Skin of body (tissue), 2 donors: ENCODE data around the gene ABL2. TPM values are rescaled to one million over a fixed set of nuclear protein-coding genes. Genes with fewer than 3 reads are reported as not detected.
"Not testable (repeated sequence)": the region's sequence is repeated elsewhere in the genome, so short reads cannot be mapped to it uniquely, and the experiment has no call there.

ENCODE experiments used
- DNase-seq: peaks from one replicate; lab custom pipeline; 2025; lab: John Stamatoyannopoulos, UW
- total RNA-seq: library from RNA; depleted of rRNA; stranded (reverse); fragments of >200 nt; gene quantifications from one replicate; pipeline ENCODE4 v1.2.3, GENCODE V29; 2014

The ABL2 gene
- 16.9 TPM for total RNA-seq

DNA sequence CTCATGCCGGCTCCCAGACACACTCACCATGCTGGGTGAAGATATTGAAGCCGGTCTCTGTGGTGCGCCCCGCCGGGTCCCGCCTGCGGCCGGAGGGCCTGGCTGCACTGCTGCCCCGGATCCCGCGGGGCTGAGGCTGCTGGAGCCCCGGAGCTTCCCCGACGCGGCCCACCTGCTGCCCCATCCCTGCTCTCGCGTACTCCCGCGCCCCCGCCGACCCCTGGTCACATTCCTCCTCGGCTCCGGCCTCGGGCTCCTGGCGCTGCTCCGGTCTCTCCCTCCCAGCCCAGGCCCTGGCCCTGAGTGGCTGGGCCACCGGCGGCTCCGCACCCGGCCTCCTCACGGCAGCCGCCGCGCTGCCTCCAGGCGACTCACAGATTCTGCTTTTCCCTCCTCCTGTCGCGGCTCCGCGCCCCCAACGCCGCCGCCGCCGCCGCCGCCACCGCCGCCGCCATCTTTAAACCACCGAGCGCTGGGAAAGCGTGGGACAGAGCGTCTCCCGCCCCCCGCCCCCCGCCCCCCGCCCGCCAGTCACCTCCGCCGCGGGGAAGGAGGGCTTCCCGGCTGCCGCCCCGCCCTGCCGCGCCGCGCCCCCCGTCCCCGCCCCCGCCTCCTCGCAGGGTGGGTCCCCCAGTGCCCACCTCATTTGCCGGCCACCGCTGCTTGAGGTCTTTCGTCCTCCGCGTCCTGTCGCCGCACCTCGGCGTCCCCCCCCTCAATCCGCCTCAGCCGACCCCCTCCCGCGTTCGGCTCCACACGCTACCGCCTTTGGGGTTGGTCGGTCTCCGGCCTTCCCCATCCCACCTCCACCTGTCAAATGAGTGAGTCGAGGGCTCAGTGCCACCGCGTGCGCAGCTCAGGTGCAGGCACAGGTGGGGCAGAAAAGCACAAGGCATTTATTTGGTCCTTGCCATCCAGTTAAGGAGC lies at the start of gene ABL2:
ABL2 (minus strand) TSS at position 464 of the 927 bp plus-strand sequence; CDS start at position 184, 280 bp downstream.
- no peak for DNase-seq

DNA sequence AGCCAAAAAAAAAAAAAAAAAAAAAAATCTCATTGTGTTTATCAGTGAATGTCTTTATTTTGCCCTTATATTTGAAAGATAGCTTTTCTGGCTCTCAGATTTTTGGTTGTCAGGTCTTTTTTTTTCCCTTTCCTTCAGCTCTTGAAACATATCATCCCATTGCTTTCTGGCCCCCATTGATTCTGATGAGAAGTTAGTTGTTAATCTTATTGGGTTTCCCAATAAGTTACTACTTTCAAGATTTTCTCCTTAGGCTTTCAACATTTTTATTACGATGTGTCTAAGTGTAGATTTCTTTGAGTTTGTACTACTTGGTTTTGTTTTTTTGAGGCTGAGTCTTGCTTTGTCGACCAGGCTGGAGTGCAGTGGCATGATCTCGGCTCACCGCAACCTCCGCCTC lies 49.4 kb upstream of the ABL2 start:
- no peak for DNase-seq

DNA sequence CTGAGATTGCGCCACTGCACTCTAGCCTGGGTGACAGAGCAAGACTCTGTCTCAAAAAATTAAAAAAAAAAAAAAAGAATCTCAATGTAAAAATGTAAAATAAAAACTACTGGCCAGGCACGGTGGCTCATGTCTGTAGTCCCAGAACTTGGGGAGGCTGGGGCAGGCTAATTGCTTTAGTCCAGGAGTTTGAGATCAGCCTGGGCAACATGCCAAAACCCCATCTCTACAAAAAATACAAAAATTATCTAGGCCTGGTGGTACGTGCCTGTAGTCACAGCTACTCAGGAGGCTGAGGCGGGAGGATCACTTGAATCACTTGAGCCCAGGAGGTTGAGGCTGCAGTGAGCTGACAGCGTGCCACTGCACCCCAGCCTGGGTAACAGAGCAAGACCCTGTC lies 44.9 kb upstream of the ABL2 start:
- not testable (repeated sequence) for DNase-seq

DNA sequence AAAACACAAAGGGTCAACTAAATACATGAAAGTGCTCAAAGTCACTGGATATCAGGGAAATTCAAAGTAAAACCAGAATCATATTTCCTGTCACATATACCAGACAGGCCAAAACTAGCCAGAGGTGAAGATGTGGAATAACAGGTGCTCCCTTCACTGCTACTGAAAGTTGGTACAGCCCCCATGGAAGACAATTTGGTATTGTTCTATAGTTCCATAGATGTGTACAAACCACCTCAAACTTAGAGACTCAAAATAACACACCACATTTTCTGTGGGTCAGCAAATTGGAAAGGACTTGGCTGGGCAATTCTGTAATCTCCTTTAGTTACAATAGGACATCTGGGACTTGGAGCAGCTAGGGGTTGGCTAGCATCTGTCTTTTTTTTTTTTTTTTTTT lies 39.6 kb upstream of the ABL2 start:
- no peak for DNase-seq

DNA sequence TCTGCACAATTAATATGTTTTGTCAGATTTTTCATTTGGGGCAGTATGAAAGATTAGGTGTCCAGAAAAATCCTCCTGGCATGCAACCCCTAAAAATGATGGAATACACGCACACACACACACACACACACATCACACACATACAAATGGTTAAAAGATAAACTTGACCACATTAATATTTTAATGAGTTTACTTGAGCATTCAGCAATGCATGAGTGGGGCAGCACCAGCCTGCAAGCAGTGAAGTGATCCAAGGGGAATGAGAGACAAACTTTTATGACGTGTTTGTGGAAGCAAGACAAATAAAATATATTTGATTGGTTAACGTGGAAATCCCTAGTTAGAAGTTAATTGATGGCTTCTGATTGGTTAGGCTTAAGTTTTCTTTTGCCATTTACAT lies 35.0 kb upstream of the ABL2 start:
- DNase-seq: no peak

DNA sequence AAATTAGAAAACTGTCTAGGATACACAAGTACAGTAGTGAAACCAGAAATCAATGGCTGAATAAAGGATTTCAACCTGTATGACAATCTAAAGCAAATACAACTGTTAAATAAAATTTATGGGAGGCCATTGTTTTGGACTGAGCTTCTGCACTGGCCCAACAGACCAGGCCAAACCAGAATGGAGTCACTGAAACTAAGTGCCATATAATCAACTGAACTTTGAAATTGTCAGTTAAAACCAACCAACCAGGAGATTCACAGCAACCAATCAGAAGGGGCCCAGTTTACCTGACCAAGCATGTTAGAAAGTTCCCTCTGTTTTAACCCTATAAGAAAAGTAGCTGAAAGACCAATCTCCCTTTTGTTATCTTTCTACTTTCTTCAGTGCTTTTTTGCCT lies 33.6 kb upstream of the ABL2 start:
- no peak for DNase-seq

DNA sequence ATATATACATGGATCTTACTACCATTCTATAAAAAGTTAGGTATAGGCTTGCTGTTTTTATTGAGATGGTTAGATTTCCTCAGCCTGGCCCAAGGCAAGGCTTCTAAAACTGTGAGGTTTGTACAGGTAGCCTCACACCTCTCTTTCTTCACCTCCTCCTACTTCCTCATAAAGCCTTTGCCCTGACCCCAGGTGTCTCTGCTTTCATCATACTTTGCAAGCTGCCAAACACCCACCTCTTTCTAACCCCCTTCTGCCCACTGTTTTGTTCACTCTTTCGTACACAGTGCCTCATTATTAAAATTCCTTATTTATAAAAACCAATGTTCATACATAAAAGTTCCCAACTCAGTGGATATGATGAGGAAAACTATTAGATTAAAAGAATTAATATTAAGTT lies 32.7 kb upstream of the ABL2 start:
- DNase-seq: no peak

DNA sequence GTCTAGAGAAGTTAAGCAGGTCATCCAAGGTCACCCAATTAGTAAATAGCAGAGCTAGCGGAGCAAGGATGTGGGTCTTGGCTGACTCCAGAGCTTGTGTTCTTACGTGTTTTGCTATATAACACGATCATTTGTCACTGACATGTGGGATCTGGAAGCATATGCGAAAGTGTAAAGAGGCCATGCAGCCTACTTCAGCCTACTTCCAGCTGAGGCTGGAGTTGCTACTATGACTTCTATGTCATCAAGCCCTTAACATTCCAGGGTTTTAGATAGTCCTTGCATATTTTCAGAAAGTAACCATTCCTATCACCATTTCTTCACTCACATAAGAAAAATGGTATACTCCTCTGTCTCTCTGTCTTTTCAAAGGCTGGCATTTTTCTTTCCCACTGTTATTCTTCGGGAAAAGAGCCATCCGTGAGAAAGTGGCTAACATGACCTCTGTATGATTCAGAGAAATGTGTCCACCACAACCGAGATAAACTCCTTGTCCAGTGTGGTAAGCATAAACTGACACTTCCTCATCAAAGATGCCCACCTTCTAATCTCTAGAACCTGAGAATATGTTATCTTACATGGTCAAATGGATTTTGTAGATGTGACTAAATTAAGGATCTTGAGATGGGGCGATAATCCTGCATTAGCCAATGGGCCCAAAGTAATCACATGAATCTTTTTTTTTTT lies 24.0 kb upstream of the ABL2 start:
- no peak for DNase-seq

DNA sequence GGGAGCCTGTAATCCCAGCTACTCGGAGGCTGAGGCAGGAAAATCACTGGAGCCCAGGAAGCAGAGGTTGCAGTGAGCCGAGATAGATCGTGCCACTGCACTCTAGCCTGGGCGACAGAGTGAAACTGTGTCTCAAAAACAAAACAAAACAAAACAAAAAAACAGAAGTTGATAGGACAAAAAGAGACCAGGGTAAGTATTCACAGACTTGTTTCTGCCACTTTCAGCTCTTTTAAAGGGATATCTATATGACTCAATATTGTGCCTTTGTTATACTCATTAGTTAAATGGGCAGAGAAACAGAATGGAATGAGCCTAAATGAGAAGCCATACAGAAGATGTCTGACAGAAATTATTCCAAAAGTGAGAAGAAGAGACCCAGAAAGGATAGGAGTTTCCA lies 23.1 kb upstream of the ABL2 start:
- no peak for DNase-seq

DNA sequence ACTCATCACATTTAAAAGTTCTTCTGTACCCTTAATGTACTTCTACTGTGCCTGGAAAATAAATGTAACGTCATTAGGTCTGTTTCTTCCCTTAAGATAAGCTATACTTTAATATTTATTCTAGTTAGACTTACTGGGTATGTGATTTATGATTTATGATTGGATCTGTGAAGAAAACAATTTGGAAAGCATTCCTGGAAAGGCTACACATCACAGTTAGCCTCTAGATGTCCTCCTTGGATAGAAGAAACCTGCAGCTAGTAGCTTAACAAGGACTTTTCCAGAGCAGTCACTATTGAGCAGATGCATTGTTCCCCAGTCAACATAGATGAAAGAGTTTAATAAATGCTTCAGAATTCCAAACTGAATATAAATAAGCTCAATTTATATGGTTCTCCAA lies 22.2 kb upstream of the ABL2 start:
- DNase-seq: no peak

DNA sequence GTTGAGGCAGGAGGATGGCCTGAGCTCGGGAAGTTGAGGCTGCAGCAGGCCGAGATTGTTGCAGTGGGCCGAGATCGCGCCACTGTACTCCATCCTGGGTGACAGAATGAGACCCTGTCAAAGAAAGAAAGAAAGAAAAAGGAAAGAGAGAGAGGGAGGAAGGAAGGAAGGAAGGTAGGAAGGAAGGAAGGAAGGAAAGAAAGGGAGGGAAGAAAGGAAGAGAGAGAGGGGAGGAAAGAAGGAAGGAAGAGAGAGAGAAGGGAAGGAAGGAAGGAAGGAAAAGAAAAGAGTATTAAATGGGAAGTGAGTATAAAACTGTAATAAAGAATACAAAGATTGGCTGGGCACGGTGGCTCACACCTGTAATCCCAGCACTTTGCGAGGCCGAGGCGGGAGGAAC lies 18.4 kb upstream of the ABL2 start:
- DNase-seq: no peak

DNA sequence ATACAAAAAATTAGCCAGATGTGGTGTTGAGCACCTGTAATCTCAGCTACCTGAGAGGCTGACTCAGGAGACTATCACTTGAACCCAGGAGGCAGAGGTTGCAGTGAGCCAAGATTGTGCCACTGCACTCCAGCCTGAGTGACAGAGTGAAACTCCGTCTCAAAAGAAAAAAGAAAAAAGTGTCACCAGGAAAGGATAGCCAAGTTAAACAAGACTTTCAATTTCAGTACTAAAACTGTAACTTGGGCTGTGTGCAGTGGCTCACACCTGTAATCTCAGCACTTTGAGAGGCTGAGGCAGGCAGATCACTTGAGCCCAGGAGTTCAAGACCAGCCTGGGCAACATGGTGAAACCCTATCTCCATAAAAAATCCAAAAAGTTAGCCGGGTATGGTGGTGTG lies 15.9 kb upstream of the ABL2 start:
- not testable (repeated sequence) for DNase-seq

DNA sequence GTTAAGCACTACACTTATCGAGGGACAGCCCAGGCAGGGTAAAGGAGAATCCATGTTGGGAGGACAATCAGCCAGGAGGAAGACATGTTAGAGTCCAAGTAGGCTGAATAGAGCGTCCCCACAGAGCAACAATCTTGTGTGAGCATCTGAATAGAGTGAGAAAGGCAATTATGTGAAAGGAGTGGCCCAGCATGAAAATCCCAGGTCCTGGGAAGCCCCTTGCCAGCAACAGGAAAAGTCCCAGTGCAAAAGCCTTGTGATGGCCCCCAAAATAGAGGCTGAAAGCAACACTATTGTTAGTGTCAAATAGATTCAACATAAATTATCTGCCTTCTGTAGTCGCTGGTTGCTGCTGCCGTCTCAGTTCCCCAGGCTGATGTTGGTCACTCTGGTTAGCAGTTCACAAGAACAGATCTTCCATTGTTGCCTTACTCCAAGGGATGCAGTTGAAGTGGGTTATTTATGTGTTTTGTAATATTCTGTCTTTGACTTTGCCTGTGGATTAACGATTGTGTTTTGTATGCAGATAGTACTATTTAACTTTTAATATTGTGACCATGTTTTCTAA lies 12.1 kb upstream of the ABL2 start:
- no peak for DNase-seq

DNA sequence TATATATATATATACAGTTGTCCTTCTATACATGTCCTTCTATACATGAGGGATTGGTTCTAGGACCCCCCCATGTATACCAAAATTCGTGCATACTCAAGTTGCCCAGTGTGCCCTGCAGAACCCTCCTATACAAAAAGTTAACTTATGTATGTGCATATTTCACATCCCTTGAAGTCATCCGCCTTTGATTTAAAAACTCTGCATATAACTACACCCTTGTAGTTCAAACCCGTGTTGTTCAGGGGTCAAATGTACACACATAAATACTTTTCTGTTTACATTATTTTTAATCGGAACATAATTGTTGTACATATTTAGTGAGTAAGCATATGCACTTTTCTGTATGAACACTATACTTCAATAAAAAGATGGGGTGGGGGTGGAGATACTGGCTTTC lies 7.7 kb upstream of the ABL2 start:
- no peak for DNase-seq

DNA sequence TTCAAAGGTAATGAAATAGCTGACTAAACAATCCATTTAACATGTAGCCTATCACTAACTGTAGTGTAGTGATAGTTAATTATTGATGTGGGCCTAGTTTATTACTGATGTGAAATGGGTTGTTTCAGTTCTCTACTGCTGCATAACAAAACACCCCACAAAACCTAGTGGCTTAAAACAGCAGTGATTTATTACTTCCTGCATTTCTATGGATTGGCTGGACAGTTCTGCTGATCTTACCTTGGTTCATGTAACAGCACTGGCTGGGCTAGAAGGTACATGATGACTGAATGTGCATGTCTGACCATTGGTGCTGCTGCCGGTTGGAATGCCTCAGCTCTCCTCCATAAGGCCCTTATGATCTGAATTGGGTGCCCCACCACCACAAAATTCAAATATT lies 5.4 kb upstream of the ABL2 start:
- DNase-seq: no peak

DNA sequence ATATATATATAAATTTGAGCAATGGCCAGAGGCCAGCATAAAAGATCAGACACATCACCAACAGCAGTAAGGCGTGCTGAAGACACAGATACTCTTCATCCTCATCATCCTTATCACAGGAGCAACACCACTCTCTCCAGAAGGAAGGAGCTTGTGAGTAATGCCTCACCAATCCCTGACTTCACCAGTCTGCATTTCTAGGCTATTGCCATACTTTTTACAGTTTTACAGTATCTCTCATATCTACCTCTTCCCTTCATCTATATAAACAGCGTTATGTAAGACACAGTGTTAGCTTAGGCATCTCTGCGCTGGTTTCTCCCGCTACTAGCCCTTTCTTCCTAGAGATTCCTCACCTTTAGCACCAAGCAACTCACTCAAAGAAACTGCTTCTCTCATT lies 2.4 kb upstream of the ABL2 start:
- DNase-seq: no peak

DNA sequence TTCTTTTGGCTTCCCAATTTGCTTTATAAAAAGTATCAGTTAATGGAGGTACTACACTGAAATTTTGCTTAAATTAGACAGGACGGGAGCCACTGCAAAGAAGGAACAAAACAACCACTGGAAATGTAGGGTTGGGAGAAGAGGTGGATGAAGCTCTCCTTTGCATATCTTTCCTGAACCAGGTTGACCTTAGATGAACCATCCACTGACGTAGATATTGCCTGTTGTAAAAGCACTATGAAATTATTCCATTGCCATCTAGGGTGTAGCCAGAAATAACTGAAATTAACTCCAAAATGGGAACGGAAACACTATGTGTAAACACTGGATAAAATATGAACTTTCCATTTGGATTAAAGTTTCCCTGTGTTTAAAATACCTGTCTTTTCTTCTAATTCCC lies 1.2 kb upstream of the ABL2 start:
- DNase-seq: no peak

DNA sequence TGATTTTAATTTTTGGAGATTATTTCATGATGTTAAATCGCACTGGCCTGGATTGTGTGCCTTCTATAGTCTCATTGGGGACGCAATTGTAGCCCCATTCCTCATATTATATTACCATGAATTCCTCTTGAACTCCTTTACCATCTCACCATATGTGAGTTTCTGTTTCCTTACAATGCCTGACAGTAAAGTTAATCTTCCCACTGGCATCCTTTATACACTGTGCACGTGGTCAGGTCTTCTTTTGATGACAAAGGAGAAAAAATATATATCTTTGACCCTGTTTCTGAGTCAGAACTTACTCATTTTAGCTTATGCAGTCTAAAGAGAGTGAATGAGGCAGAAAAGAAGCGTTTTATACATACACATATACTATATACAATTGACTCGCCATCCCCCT lies 774 bp upstream of the ABL2 start:
- DNase-seq: no peak

DNA sequence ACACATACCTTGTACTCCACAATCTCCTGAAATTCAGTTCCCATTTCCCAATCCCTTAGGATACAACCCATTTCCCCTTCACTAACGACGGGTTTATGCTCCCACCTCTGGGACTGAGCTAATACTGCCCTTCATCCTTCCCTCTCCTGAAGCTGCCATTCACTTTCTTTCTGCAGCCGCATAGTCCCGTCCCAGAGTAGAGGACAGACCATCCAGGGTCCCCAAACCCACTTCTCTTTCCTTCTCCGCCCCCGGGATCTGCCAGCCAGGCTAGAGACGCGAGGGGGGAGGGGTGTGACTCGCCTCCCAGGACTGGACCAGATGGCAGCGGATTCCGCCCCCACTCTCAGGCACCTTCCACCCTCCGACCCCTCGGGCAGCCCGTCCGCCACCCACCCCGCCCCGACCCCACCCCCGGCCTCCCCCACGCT lies 679 bp downstream of the ABL2 start:
- no peak for DNase-seq

DNA sequence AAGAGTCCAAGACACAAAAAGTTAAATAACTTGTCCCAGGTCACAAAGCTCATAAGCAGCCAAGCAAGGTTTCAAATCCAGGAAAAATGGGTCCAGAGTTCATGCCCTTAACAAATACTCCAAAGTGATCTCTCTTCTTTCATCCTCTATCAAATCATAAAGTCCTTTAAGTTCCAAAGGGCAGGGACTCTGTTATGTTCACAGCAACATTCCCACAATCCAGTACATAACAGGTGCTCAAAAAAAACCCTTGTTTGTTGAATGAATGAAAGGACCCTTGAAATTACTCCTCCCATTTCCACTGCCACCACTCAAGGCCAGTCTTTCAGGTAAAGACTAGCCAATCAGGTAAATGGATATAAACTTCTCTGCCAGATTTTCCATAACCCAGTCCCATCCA lies 2.7 kb downstream of the ABL2 start:
- DNase-seq: no peak

DNA sequence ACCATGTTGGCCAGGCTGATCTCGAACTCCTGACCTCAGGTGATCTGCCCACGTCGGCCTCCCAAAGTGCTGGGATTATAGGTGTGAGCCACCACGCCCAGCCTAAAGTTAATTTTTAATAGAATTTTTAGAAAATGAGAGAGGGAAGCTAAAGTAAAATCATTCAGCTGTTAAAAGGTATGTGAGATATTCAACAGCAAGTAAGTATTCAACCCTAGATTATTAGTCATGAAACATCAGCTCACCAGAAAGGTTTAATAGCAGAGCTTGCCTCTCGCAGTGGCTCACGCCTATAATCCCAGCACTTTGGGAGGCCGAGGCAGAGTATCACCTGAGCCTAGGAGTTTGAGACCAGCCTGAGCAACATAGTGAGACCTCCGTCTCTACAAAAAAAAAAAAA lies 5.0 kb downstream of the ABL2 start:
- DNase-seq: not testable (repeated sequence)

DNA sequence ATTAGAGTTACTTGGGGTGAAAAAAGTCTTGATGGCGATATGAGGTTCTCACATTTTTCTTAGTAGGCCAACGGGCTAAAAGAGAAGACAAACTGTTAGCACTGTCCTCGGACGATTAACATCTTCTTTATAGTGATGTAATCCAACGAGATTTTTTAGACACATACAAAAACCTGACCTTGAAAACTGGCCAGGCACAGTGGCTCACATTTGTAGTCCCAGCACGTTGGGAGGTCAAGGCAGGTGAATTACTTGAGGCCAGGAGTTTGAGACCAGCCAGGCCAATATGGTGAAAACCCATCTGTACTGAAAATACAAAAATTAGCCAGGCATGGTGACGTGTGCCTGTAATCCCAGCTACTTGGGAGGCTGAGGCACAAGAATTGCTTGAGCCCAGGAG lies 8.4 kb downstream of the ABL2 start:
- DNase-seq: not testable (repeated sequence)
